Frontal cortex (tissue), 4 donors: ENCODE results near the gene DNAJA2. TPM values are rescaled to one million over a fixed set of nuclear protein-coding genes. Genes with fewer than 3 reads are reported as not detected.

Experiments used
- DNase-seq, 2 donors: peaks; one replicate each; pipeline ENCODE4 v3.0.0; 2012; ENCODE audit warnings: low spot score in 2 of 2
- FAIRE-seq: peaks from 2 replicates; lab custom pipeline; 2012; peaks lifted over from hg19 to GRCh38; lab: Jason Lieb, UNC
- total RNA-seq: library from RNA; depleted of rRNA; stranded (reverse); fragments of >200 nt; gene quantifications from one replicate; pipeline ENCODE4 v1.2.3, GENCODE V29; 2014
- donor health status: control.
- donor health status: control.
- donor health status: control.

The DNAJA2 gene
- total RNA-seq, 1 donor from 2014 or later, result 128 TPM

DNA sequence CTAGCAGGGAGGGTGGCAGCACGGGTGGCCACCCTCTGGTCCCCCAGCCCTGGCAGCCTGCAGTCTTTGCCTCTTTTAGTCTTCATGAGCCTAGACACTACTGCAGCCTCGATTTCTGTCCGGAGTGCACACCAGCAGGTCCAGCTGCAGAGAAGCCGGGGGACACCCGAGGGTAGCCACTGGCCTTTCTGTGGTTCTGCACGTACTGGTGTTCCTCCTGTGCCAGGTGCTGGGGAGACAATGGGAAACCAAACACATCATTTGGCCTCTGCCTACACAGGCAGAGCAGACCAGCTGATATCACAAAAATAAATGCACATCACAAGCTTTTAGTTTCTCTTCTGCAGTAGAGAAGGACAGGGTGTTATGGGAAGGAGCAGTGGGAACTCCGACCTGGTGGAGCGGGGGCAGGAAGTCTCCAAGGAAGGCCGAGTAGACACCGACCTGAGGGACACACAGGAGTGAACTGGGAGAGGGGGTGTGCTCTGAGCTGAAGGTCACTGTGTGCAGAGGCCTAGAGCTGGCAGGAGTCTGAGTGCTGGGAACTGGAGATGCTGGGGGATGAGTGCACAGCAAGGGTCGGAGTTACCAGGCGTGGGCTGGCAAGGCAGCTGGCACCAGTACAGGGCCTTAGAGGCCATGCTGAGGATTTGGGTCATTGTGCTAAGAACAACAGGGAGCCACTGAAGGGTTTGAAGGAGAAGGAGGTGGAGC, 66.3 kb downstream of the DNAJA2 start:
- FAIRE-seq, result no peak
- no peak for DNase-seq

DNA sequence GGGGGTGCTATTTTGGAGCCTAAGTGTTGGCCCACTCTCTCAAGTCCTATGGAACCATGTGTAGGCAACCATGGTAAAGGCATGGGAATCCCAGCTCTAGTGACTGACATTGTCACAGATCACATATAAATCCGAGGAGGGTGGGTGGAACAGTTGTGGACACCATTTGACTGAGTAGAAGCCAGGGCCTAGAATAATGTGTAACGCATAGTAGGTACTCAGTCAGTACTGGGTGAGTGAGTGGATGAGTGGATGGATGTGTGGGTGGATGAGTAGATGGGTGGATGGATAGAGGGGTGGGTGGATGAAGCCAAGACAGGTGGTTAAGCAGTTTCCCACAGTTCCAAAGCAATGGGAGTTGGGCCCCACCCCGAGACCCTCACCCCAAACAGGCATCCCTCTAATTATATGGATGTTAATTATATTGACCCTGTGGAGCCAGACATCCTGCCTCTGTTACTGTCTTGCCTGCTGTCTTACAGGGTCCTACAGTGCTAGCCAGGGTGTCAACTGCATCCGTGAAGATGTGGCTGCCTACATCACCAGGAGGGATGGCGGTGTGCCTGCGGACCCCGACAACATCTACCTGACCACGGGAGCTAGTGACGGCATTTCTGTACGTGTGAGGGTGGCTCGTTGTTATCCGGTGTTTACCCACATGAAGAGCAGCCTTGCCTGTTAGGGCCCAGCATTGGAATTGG, 67.0 kb downstream of the DNAJA2 start:
- FAIRE-seq (no peak), DNase-seq (no peak)

Other genes starting within 250 kb of the DNAJA2 start
- 0.41 TPM for gene MYLK3, start 225.3 kb downstream of the DNAJA2 start, total RNA-seq
- 40.8 TPM for gene C16orf87, start 142.5 kb downstream of the DNAJA2 start, total RNA-seq
- gene GPT2, start 89.3 kb downstream of the DNAJA2 start, total RNA-seq, result 19.6 TPM
- gene NETO2, start 170.3 kb upstream of the DNAJA2 start, total RNA-seq, result 169 TPM